LNCAP (cell line): ENCODE measurements around the gene IKZF3.

Experiments
- CTCF ChIP-seq: fragments of 450-650 bp; IDR thresholded peaks from 2 replicates; pipeline ENCODE4 v1.5.1; 2017; ENCODE audit warnings: mild to moderate bottlenecking

Gene IKZF3

GRCh38 chr17:39739885-39740356 lies 124.2 kb downstream of the IKZF3 start:
- no peak for TF ChIP-seq CTCF

GRCh38 chr17:39738983-39739884 lies 124.9 kb downstream of the IKZF3 start:
- no peak for TF ChIP-seq CTCF

- no peak for TF ChIP-seq CTCF
Observed at GRCh38 chr17:39738568-39738901, 125.6 kb downstream of the IKZF3 start.

GRCh38 chr17:39737760-39738567 lies 126.1 kb downstream of the IKZF3 start, which contains the start of gene GRB7:
TSS of gene GRB7 (plus strand) at chr17:39737938. CDS start at chr17:39742302, 4,364 bp downstream.
- TF ChIP-seq CTCF = no peak

GRCh38 chr17:39737206-39737759 lies 126.8 kb downstream of the IKZF3 start:
- TF ChIP-seq CTCF = no peak

- TF ChIP-seq CTCF = no peak
Observed at GRCh38 chr17:39736319-39737165, 127.6 kb downstream of the IKZF3 start.

- TF ChIP-seq CTCF = no peak
Observed at GRCh38 chr17:39735882-39736281, 128.2 kb downstream of the IKZF3 start.
